HCT116 (cell line): ENCODE data around the gene BCL2L13. TPM values are rescaled to one million over a fixed set of nuclear protein-coding genes. Genes with fewer than 3 reads are reported as not detected.

Experiments used
- ATAC-seq: fragments of 200-7000 bp; cut with Tn5 transposase; 2 replicates; pipeline ENCODE4 v1.9.1; 2020; ENCODE audit warnings: mild to moderate bottlenecking, moderate library complexity
- BruUV-seq: library from RNA; stranded (reverse); fragments of 400-500 nt; replicated peaks from 2 replicates; lab custom pipeline; 2021; lab: Mats Ljungman, UMichigan
- CTCF ChIA-PET: fragments of 300-600 bp; sonication (Branson Sonifier 250); formaldehyde crosslinking; loops from one replicate; lab custom pipeline; 2021; ENCODE audit warnings: antibody characterized with exemption; lab: Charles Lee
- POLR2A ChIA-PET: fragments of 300-600, 350-600 bp; sonication (Branson Sonifier 250); formaldehyde crosslinking; loops from one replicate; lab custom pipeline; 2021; ENCODE audit warnings: antibody characterized with exemption; lab: Charles Lee
- RAD21 ChIA-PET, 2 experiments: fragments of 300-600 bp; sonication (Branson Sonifier 250); formaldehyde crosslinking; loops; one replicate each; lab custom pipeline; 2023; ENCODE audit warnings: low total read pairs in 2 of 2; ENCODE audit not compliant: uncharacterized antibody in 2 of 2, unreplicated experiment in 2 of 2, low non-redundant PET in 1 of 2; lab: Charles Lee
- DNase-seq: peaks from one replicate; pipeline ENCODE4 v3.0.0-alpha.2; 2010; ENCODE audit warnings: low read depth, low spot score
- H2AFZ ChIP-seq: fragments of 200-600 bp; shearing (Covaris generic), sonication (generic); 2 replicates; pipeline ENCODE4 v1.6.1; 2017; ENCODE audit warnings: low read depth, mixed run types, mixed read lengths, antibody characterized with exemption, low read length; ENCODE audit not compliant: poor library complexity, severe bottlenecking
- H3K27ac ChIP-seq: 2 replicates; pipeline ENCODE4 v1.5.1; 2012; ENCODE audit warnings: low read depth, low read length
- H3K27me3 ChIP-seq: fragments of 200-600 bp; sonication (generic); 2 replicates; pipeline ENCODE4 v1.6.1; 2016; ENCODE audit warnings: mixed run types, low read length, mixed read lengths; ENCODE audit not compliant: insufficient read depth
- H3K36me3 ChIP-seq, 2 experiments: fragments of 200-500 bp in 1 of 2; fragments of 200-600 bp in 1 of 2; sonication (Bioruptor generic) in 1 of 2; sonication (generic) in 1 of 2; 2 replicates each; pipeline versions ENCODE4 v1.5.1 to v1.6.1; 2014 to 2016; ENCODE audit warnings: low read length in 2 of 2, inconsistent platforms in 1 of 2, mixed read lengths in 1 of 2, mixed run types in 1 of 2; ENCODE audit not compliant: insufficient read depth in 2 of 2, control insufficient read depth in 1 of 2
- H3K4me1 ChIP-seq, 2 experiments: fragments of 200-600 bp in 1 of 2; sonication (generic) in 1 of 2; 2 replicates each; pipeline versions ENCODE4 v1.5.1 to v1.6.1; 2012 to 2017; ENCODE audit warnings: low read length in 2 of 2, inconsistent platforms in 1 of 2, mild to moderate bottlenecking in 1 of 2, mixed read lengths in 1 of 2, mixed run types in 1 of 2, moderate library complexity in 1 of 2; ENCODE audit not compliant: insufficient read depth in 2 of 2, control insufficient read depth in 1 of 2
- H3K4me2 ChIP-seq: fragments of 200-600 bp; sonication (generic); 2 replicates; pipeline ENCODE4 v1.6.1; 2017; ENCODE audit warnings: mixed run types, low read length, mixed read lengths
- H3K4me3 ChIP-seq, 2 experiments: fragments of 200-600 bp in 1 of 2; sonication (generic) in 1 of 2; replicated peaks in 1 of 2; 2 replicates each; pipeline ENCODE4 v1.5.1; 2011 to 2016; ENCODE audit warnings: low read length in 2 of 2, control low read depth in 1 of 2, low read depth in 1 of 2, mild to moderate bottlenecking in 1 of 2, mixed read lengths in 1 of 2, mixed run types in 1 of 2
- H3K79me2 ChIP-seq: fragments of 200-600 bp; sonication (generic); 2 replicates; pipeline ENCODE4 v1.6.1; 2017; ENCODE audit warnings: mild to moderate bottlenecking, mixed run types, low read length, moderate library complexity, mixed read lengths; ENCODE audit not compliant: insufficient read depth
- H3K9ac ChIP-seq: fragments of 200-600 bp; sonication (generic); 2 replicates; pipeline ENCODE4 v1.6.1; 2016; ENCODE audit warnings: low read length, mixed read lengths
- H3K9me2 ChIP-seq: fragments of 200-600 bp; sonication (generic), shearing (Covaris generic); 2 replicates; pipeline ENCODE4 v1.6.1; 2017; ENCODE audit warnings: mixed run types, mild to moderate bottlenecking, moderate library complexity; ENCODE audit not compliant: insufficient read depth
- H3K9me3 ChIP-seq, 2 experiments: fragments of 200-500 bp in 1 of 2; fragments of 200-600 bp in 1 of 2; sonication (Bioruptor generic) in 1 of 2; sonication (generic) in 1 of 2; 2 replicates each; pipeline ENCODE4 v1.6.1; 2014 to 2017; ENCODE audit warnings: low read length in 2 of 2, mixed read lengths in 2 of 2, inconsistent platforms in 1 of 2, low read depth in 1 of 2, mild to moderate bottlenecking in 1 of 2, mixed run types in 1 of 2, moderate library complexity in 1 of 2; ENCODE audit not compliant: control insufficient read depth in 1 of 2, insufficient read depth in 1 of 2
- H4K20me1 ChIP-seq: fragments of 200-600 bp; sonication (generic), shearing (Covaris generic); 2 replicates; pipeline ENCODE4 v1.6.1; 2017; ENCODE audit warnings: mixed run types, mild to moderate bottlenecking, moderate library complexity; ENCODE audit not compliant: insufficient read depth
- CBX3 ChIP-seq: IDR thresholded peaks from 2 replicates; pipeline ENCODE4 v1.6.1; 2012; ENCODE audit warnings: low read depth
- CEBPB ChIP-seq: IDR thresholded peaks from 2 replicates; pipeline ENCODE4 v1.6.1; 2012; ENCODE audit warnings: low read depth
- CTCF ChIP-seq, 3 experiments: fragments of 200-600 bp in 1 of 3; sonication (generic) in 1 of 3; IDR thresholded peaks in 2 of 3; conservative IDR thresholded peaks in 1 of 3; 2 replicates each; pipeline ENCODE4 v1.5.1; 2012 to 2017; ENCODE audit warnings: low read depth in 2 of 3, low read length in 2 of 3, antibody characterized with exemption in 1 of 3, borderline replicate concordance in 1 of 3, control low read depth in 1 of 3, mild to moderate bottlenecking in 1 of 3, mixed read lengths in 1 of 3, mixed run types in 1 of 3, moderate library complexity in 1 of 3; ENCODE audit not compliant: insufficient read depth in 1 of 3
- ELF1 ChIP-seq: IDR thresholded peaks from 2 replicates; pipeline ENCODE4 v1.6.1; 2012; ENCODE audit warnings: low read depth, borderline replicate concordance
- EZH2 ChIP-seq: fragments of 200-600 bp; sonication (generic); IDR thresholded peaks from 2 replicates; pipeline ENCODE4 v1.6.1; 2017; ENCODE audit warnings: antibody characterized with exemption, mixed run types
- EZH2phosphoT487 ChIP-seq: fragments of 200-600 bp; IDR thresholded peaks from 2 replicates; pipeline ENCODE4 v1.6.1; 2018; ENCODE audit warnings: antibody characterized with exemption, borderline replicate concordance
- FOSL1 ChIP-seq: IDR thresholded peaks from 2 replicates; pipeline ENCODE4 v1.6.1; 2012; ENCODE audit warnings: low read depth
- MAX ChIP-seq: IDR thresholded peaks from 2 replicates; pipeline ENCODE4 v1.6.1; 2012
- POLR2A ChIP-seq: IDR thresholded peaks from 2 replicates; pipeline ENCODE4 v1.7.0; 2011; ENCODE audit warnings: borderline replicate concordance; ENCODE audit not compliant: insufficient read depth, insufficient read length; ENCODE audit errors: extremely low read depth
- POLR2AphosphoS5 ChIP-seq: IDR thresholded peaks from 2 replicates; pipeline ENCODE4 v1.6.1; 2011; ENCODE audit warnings: mild to moderate bottlenecking, low read depth, low read length, moderate library complexity
- RAD21 ChIP-seq: IDR thresholded peaks from 2 replicates; pipeline ENCODE4 v1.6.1; 2012; ENCODE audit warnings: low read depth, mild to moderate bottlenecking
- SIN3A ChIP-seq: IDR thresholded peaks from 2 replicates; pipeline ENCODE4 v1.6.1; 2012; ENCODE audit warnings: low read depth
- SP1 ChIP-seq: IDR thresholded peaks from 2 replicates; pipeline ENCODE4 v1.6.1; 2012; ENCODE audit warnings: low read depth
- SRF ChIP-seq: IDR thresholded peaks from 2 replicates; pipeline ENCODE4 v1.6.1; 2012; ENCODE audit warnings: low read depth
- TCF7L2 ChIP-seq: IDR thresholded peaks from 2 replicates; pipeline ENCODE4 v1.7.0; 2011; ENCODE audit warnings: borderline replicate concordance, inconsistent platforms; ENCODE audit not compliant: insufficient read depth, insufficient read length; ENCODE audit errors: extremely low read depth
- YY1 ChIP-seq: IDR thresholded peaks from 2 replicates; pipeline ENCODE4 v1.6.1; 2011; ENCODE audit warnings: low read length, low read depth, moderate library complexity, mild to moderate bottlenecking; ENCODE audit not compliant: insufficient replicate concordance; ENCODE audit errors: extremely low read depth
- ZFX ChIP-seq: fragments of 450-650 bp; IDR thresholded peaks from 2 replicates; pipeline ENCODE4 v1.6.1; 2017
- ZNF274 ChIP-seq: fragments of 200-500 bp; sonication (Bioruptor generic); IDR thresholded peaks from 2 replicates; pipeline ENCODE4 v1.6.1; 2014; ENCODE audit warnings: mild to moderate bottlenecking, low read depth, low read length, inconsistent platforms
- intact Hi-C: fragments of 100-400 bp; cut with micrococcal nuclease; formaldehyde crosslinking; loops from 2 replicates; pipeline ENCODE4 v1.10.0; 2022
- total RNA-seq: library from RNA; stranded (reverse); gene quantifications from one replicate; pipeline ENCODE4 v1.2.1, GENCODE V29; 2021; ENCODE audit not compliant: unreplicated experiment
- TF ChIP-seq, protein P1 (sequence below): IDR thresholded peaks from 2 replicates; pipeline ENCODE4 v1.6.1; 2012; ENCODE audit warnings: low read depth

The BCL2L13 gene
- total RNA-seq, 1 experiment from 2014 or later: 38.6 TPM

DNA sequence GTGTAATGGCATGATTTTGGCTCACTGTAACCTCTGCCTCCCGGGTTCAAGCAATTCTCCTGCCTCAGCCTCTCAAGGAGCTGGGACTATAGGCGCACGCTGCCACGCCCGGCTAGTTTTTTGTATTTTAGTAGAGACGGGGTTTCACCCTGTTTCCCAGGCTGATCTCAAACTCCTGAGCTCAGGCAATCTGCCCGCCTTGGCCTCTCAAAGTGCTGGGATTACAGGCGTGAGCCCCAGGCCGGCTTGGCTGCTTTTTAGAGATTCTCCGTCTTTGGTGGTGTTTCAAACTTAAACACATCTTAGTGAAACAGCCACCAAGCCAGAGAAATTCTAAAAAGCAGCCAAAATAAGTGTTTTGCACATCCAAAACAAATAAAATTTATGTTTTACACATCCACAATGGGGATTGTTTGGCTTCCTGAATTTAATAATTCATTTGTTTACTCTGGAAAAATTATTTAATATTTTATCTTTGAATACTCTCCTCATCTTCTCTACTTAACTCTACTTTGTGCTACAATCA is 18.4 kb downstream of the BCL2L13 start:
- CTCF ChIA-PET: no interaction called here
- H4K20me1 ChIP-seq: no peaks in the 10 kb centered on the region
- no peak for DNase-seq
- BruUV-seq: TSS peak; percentile 41
- H3K9me2 ChIP-seq: no peaks in the 10 kb centered on the region
- peaks cover 3 to 6% of the 10 kb centered on the region in 2 experiments; a peak in 3 of 4 replicates for H3K36me3 ChIP-seq
- no peak overlapping the region for H3K27ac ChIP-seq
- no peaks in the 10 kb centered on the region for H3K4me1 ChIP-seq
- H3K4me2 ChIP-seq: no peak overlapping the region
- POLR2A ChIA-PET: no interaction called here
- H3K79me2 ChIP-seq: peaks cover 4% of the 10 kb centered on the region
- no peaks in the 10 kb centered on the region for H3K9me3 ChIP-seq
- RAD21 ChIA-PET: no interaction called here
- no peak for ATAC-seq
- H3K27me3 ChIP-seq: no peaks in the 10 kb centered on the region
- no peak overlapping the region for H2AFZ ChIP-seq
- intact Hi-C loops: no loop called here
- no peak overlapping the region for H3K4me3 ChIP-seq
- no peak for TF ChIP-seq FOSL1
- TF ChIP-seq CEBPB: no peak
- TF ChIP-seq ELF1: no peak
- no peak for TF ChIP-seq SRF
- no peak for TF ChIP-seq ZNF274
- no peak for TF ChIP-seq YY1
- TF ChIP-seq MAX: no peak
- no peak for TF ChIP-seq SP1
- TF ChIP-seq POLR2AphosphoS5: no peak
- TF ChIP-seq EZH2: no peak
- no peak for TF ChIP-seq EZH2phosphoT487
- no peak for TF ChIP-seq SIN3A
- TF ChIP-seq TCF7L2: no peak
- TF ChIP-seq RAD21: no peak
- no peak for TF ChIP-seq CBX3
- TF ChIP-seq CTCF (IDR thresholded peaks at IDR 0.05 in 2 of 3, conservative IDR thresholded peaks at IDR 0.05 in 1 of 3; ENCODE audit: borderline replicate concordance in 1 of 3, insufficient read depth in 1 of 3, low read depth in 2 of 3, low read length in 2 of 3): no peak
- TF ChIP-seq, protein P1, sequence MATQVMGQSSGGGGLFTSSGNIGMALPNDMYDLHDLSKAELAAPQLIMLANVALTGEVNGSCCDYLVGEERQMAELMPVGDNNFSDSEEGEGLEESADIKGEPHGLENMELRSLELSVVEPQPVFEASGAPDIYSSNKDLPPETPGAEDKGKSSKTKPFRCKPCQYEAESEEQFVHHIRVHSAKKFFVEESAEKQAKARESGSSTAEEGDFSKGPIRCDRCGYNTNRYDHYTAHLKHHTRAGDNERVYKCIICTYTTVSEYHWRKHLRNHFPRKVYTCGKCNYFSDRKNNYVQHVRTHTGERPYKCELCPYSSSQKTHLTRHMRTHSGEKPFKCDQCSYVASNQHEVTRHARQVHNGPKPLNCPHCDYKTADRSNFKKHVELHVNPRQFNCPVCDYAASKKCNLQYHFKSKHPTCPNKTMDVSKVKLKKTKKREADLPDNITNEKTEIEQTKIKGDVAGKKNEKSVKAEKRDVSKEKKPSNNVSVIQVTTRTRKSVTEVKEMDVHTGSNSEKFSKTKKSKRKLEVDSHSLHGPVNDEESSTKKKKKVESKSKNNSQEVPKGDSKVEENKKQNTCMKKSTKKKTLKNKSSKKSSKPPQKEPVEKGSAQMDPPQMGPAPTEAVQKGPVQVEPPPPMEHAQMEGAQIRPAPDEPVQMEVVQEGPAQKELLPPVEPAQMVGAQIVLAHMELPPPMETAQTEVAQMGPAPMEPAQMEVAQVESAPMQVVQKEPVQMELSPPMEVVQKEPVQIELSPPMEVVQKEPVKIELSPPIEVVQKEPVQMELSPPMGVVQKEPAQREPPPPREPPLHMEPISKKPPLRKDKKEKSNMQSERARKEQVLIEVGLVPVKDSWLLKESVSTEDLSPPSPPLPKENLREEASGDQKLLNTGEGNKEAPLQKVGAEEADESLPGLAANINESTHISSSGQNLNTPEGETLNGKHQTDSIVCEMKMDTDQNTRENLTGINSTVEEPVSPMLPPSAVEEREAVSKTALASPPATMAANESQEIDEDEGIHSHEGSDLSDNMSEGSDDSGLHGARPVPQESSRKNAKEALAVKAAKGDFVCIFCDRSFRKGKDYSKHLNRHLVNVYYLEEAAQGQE: no peak
- TF ChIP-seq POLR2A: no peak
- TF ChIP-seq ZFX: no peak
- H3K9ac ChIP-seq: no peak overlapping the region
